Adrenal gland (tissue), 19 donors: ENCODE data around the gene SELENBP1. TPM values are rescaled to one million over a fixed set of nuclear protein-coding genes. Genes with fewer than 3 reads are reported as not detected.

Source experiments
- DNase-seq, 7 donors: peaks; one replicate each; pipeline ENCODE4 v3.0.0-alpha.2; 2019 to 2020
- H3K27ac ChIP-seq, 5 donors: fragments of 200-600 bp; sonication (generic) in 4 of 5; 1 replicate in 3 of 5; 2 replicates in 2 of 5; pipeline versions ENCODE4 v1.5.1 to v1.8.0; 2016 to 2020; ENCODE audit warnings: mild to moderate bottlenecking in 1 of 5
- H3K27me3 ChIP-seq: fragments of 200-600 bp; 2 replicates; pipeline ENCODE4 v1.8.0; 2021
- H3K36me3 ChIP-seq, 2 donors: fragments of 200-600 bp; replicated peaks in 1 of 2; 1 replicate in 1 of 2; 2 replicates in 1 of 2; pipeline versions ENCODE4 v1.5.1 to v1.8.0; 2018 to 2022
- H3K4me1 ChIP-seq, 2 donors: fragments of 200-600 bp; replicated peaks in 1 of 2; 1 replicate in 1 of 2; 2 replicates in 1 of 2; pipeline versions ENCODE4 v1.5.1 to v1.8.0; 2018 to 2021
- H3K4me3 ChIP-seq, 4 donors: fragments of 200-600 bp; sonication (generic) in 3 of 4; one replicate each; pipeline ENCODE4 v1.5.1; 2016 to 2018
- H3K9me3 ChIP-seq, 3 donors: fragments of 200-600 bp; sonication (generic) in 1 of 3; replicated peaks in 1 of 3; 1 replicate in 2 of 3; 2 replicates in 1 of 3; pipeline versions ENCODE4 v1.5.1 to v1.8.0; 2016 to 2021
- CTCF ChIP-seq, 6 experiments: fragments of 450-650 bp in 4 of 6; fragments of 200-600 bp in 2 of 6; sonication (generic) in 1 of 6; IDR thresholded peaks; 1 replicate in 5 of 6; 2 replicates in 1 of 6; pipeline versions ENCODE4 v1.5.1 to v1.8.0; 2016 to 2021; ENCODE audit warnings: antibody characterized with exemption in 6 of 6, mild to moderate bottlenecking in 2 of 6, moderate library complexity in 1 of 6
- POLR2A ChIP-seq, 2 donors: fragments of 450-650 bp; IDR thresholded peaks; one replicate each; pipeline ENCODE4 v1.6.1; 2017; ENCODE audit warnings: antibody characterized with exemption in 2 of 2, mild to moderate bottlenecking in 2 of 2, moderate library complexity in 1 of 2
- WGBS, 4 donors: extraction: QIAGEN DNeasy Blood & Tissue Kit in 2 of 4; methylation state at CpG; one replicate each; pipeline versions ENCODE4 v1.1.5 to v1.1.7; 2013 to 2017; 5-methylcytosine and 5-hydroxymethylcytosine counted together
- intact Hi-C, 2 donors: fragments of 100-400 bp; cut with DNase I; formaldehyde crosslinking; loops; one replicate each; pipeline versions ENCODE4 v1.14.1 to v1.15.0; 2022 to 2023
- long read RNA-seq, 10 donors: library from polyadenylated mRNA in 3 of 10; unstranded in 2 of 10; stranded (forward) in 1 of 10; transcript quantifications; one replicate each; pipeline ENCODE4 v2.0.0 and lab custom pipeline, GENCODE V29; 2021 to 2026
- polyA plus RNA-seq, 3 donors: library from polyadenylated mRNA; stranded (reverse); fragments of 200-250 nt in 2 of 3; fragments of 350-450 nt in 1 of 3; fragmentation: Illumina TruSeq in 1 of 3; extraction: RNeasy Lipid Tissue Mini Kit (QIAGEN cat#74804) in 1 of 3; gene quantifications; one replicate each; pipeline ENCODE4 v1.2.3, GENCODE V29; 2013 to 2014
- total RNA-seq, 9 donors: library from RNA; depleted of rRNA in 4 of 9; stranded (reverse); fragments of >200 nt in 4 of 9; fragments of 120-200 nt in 1 of 9; fragmentation: NEBNext Ultra II Directional in 1 of 9; extraction: Animal tissue kit (Norgen Biotek cat#: 25700) in 1 of 9; gene quantifications; one replicate each; pipeline versions ENCODE4 v1.1.0 to v1.2.4, GENCODE V29; 2013 to 2023
- donor health status: healthy with polysubstance abuse.
- donor health status: Bipolar disorder and iron deficiency.
- donor health status: DM: yes; HTN: yes; CAD: no.
- donor health status: DM: no; HTN: no; CAD: no.
- donor health status: DM: no; HTN: no; CAD: no.
- donor health status: DM: yes; HTN: yes; CAD: no.

SELENBP1 gene
- total RNA-seq: 10 to 100 TPM; 13.3 to 41.6 (median 34.7) TPM
- 10 to 100 TPM; 11.0 to 61.8 (median 32.3) TPM for polyA plus RNA-seq
- long read RNA-seq, donor 1, partial matches to known transcripts: 0 of 1 reads
- long read RNA-seq, donor 1, other reads (novel, unspliced or antisense): 0 of 1 reads
- long read RNA-seq, donor 2, partial matches to known transcripts: 0 of 3 reads
- long read RNA-seq, donor 2, other reads (novel, unspliced or antisense): 0 of 3 reads
- long read RNA-seq, donor 3, partial matches to known transcripts: 0 of 1 reads
- long read RNA-seq, donor 3, other reads (novel, unspliced or antisense): 0 of 1 reads
- long read RNA-seq, donor 4, transcript SELENBP1-201 (12 exons, 1,752 nt): major isoform, 22 of 27 reads
- long read RNA-seq, donor 4, partial matches to known transcripts: 0 of 27 reads
- long read RNA-seq, donor 4, other reads (novel, unspliced or antisense): 2 of 27 reads
- long read RNA-seq, donor 5, transcript SELENBP1-201 (12 exons, 1,752 nt): major isoform, 32 of 37 reads
- long read RNA-seq, donor 5, partial matches to known transcripts: 2 of 37 reads
- long read RNA-seq, donor 5, other reads (novel, unspliced or antisense): 1 of 37 reads
- long read RNA-seq, donor 6, transcript SELENBP1-201 (12 exons, 1,752 nt): major isoform, 16 of 22 reads
- long read RNA-seq, donor 6, partial matches to known transcripts: 1 of 22 reads
- long read RNA-seq, donor 6, other reads (novel, unspliced or antisense): 1 of 22 reads
- long read RNA-seq, donor 7, partial matches to known transcripts: 0 of 1 reads
- long read RNA-seq, donor 7, other reads (novel, unspliced or antisense): 0 of 1 reads
- long read RNA-seq, donor 8, partial matches to known transcripts: 0 of 7 reads
- long read RNA-seq, donor 8, other reads (novel, unspliced or antisense): 0 of 7 reads
- long read RNA-seq, donor 9, partial matches to known transcripts: 0 of 2 reads
- long read RNA-seq, donor 9, other reads (novel, unspliced or antisense): 0 of 2 reads
- long read RNA-seq, donor 10, partial matches to known transcripts: 0 of 2 reads
- long read RNA-seq, donor 10, other reads (novel, unspliced or antisense): 0 of 2 reads

GRCh38 chr1:151372058-151372934, at the start of gene SELENBP1:
TSS of gene SELENBP1 (minus strand) at chr1:151372705. CDS start at chr1:151372641, 64 bp downstream.
- peak within 1 kb of the TSS in 2 of 5 donors; percentile 17 to 79 for H3K27ac ChIP-seq
- peak within 1 kb of the TSS in 1 of 4 donors; percentile 14 for H3K4me3 ChIP-seq
- H3K9me3 ChIP-seq: no peaks in the 10 kb centered on the region
- TF ChIP-seq POLR2A (IDR thresholded peaks at IDR 0.05): no peak
- no peak for TF ChIP-seq CTCF (IDR thresholded peaks at IDR 0.05)
- H3K4me1 ChIP-seq: peaks cover 23 to 32% of the 10 kb centered on the region in 2 donors
- 50 to 65% (median 56%) methylated on average over 9 to 11 of the region's 11 CpGs for WGBS, 4 donors
- no peaks in the 10 kb centered on the region for H3K36me3 ChIP-seq
- DNase-seq: peak; percentile 52 to 80 (median 62)
- no peaks in the 10 kb centered on the region for H3K27me3 ChIP-seq
- intact Hi-C loops: no loop called here

- no peaks in the 10 kb centered on the region for H3K27me3 ChIP-seq
- no peak for TF ChIP-seq CTCF (IDR thresholded peaks at IDR 0.05)
- TF ChIP-seq POLR2A (IDR thresholded peaks at IDR 0.05): no peak
- no peak overlapping the region for H3K27ac ChIP-seq
- no peak overlapping the region for H3K4me3 ChIP-seq
- intact Hi-C loops: loop anchor here in 1 of 2 donors (2.0 kb wide), 1 partner anchor 15 kb away; no protein-coding TSS in a partner anchor
- H3K4me1 ChIP-seq: peaks cover 0 to 2% of the 10 kb centered on the region in 2 donors
- H3K36me3 ChIP-seq: peaks cover 0 to 77% of the 10 kb centered on the region in 2 donors
- DNase-seq: no peak
- H3K9me3 ChIP-seq: no peaks in the 10 kb centered on the region
- WGBS, 4 donors: 75 to 95% (median 77%) methylated on average over 5 of the region's 5 CpGs
Observed at GRCh38 chr1:151419819-151420218, 47.3 kb upstream of the SELENBP1 start.

- 95 to 100% (median 96%) methylated on average over 3 of the region's 3 CpGs for WGBS, 4 donors
- no peak for DNase-seq
- no peak overlapping the region for H3K27ac ChIP-seq
- TF ChIP-seq POLR2A (IDR thresholded peaks at IDR 0.05): no peak
- no peak for TF ChIP-seq CTCF (IDR thresholded peaks at IDR 0.05)
- H3K4me3 ChIP-seq: no peak overlapping the region
- no peaks in the 10 kb centered on the region for H3K4me1 ChIP-seq
- intact Hi-C loops: no loop called here
- H3K9me3 ChIP-seq: no peaks in the 10 kb centered on the region
- no peaks in the 10 kb centered on the region for H3K27me3 ChIP-seq
- H3K36me3 ChIP-seq: peaks cover 0 to 69% of the 10 kb centered on the region in 2 donors
Observed at GRCh38 chr1:151418081-151418480, 45.6 kb upstream of the SELENBP1 start.
